Measurements from ENCODE around the gene ACY1. TPM values are rescaled to one million over a fixed set of nuclear protein-coding genes. Genes with fewer than 3 reads are reported as not detected.

The ACY1 gene
- total RNA-seq, 4 donors from 2014 or later = 10.6 to 21.4 (median 19.5) TPM

GRCh38 chr3:51966922-51967383 is 16.4 kb upstream of the ACY1 start:
- H3K27ac ChIP-seq = peak overlapping the region; percentile 52 to 98 (median 94)
- no CpG with 5 or more reads among the region's 33 CpGs for WGBS, 2 donors (ENCODE audit: low coverage in 1 of 2)
- peaks cover 0 to 71% (median 30%) of the 10 kb centered on the region in 3 donors for H3K4me1 ChIP-seq

DNA sequence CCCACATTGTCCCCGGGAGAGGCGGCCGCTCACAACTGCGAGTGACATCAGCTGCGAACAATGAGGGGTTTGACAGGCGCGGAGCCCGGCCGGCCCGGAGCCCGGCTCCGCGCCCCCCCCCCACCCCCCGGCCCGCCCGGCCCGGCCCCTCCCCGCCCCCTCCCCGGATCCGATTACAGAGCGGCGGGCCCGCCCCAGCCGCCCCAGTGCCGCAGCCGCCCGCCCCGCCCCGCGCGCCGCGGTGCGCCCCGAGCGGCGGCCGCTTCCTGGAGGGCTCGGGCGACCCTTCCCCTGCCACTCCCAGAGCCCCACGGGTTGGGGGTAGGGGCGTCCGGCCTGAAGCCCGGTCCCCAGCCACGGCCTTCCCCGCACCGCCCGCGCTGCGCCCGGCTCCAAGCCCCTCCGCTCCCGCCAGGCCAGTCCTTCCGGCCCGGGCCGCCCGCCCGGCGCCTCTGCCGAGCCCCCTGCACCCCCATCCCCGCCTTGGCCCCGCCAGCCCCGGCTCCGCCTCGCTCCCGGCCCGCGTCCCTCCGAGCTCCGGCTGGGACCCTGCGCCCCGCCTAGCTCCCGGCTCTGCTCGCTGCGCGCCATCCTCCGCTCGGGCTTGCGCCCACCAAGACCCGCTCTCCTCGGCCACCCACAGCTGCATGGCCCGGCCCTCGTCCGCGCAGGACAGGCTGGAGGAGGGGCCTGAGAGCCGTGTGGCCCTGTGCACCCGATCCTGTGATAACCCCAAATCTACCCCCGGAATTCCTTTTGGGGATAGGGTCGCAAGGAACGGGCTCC is 15.8 kb upstream of the ACY1 start, which contains the start of gene PCBP4:
TSS of gene PCBP4 (minus strand) at position 71 of the 786 bp plus-strand sequence. CDS start 6,214 bp downstream, outside the sequence.
- H3K36me3 ChIP-seq = peaks cover 0 to 11% of the 10 kb centered on the region in 2 donors
- peaks cover 0 to 70% (median 30%) of the 10 kb centered on the region in 3 donors for H3K4me1 ChIP-seq
- peak within 1 kb of the TSS; percentile 84 to 98 (median 94) for H3K27ac ChIP-seq
- peak within 1 kb of the TSS; percentile 62 to 91 for H3K4me3 ChIP-seq
- H3K27me3 ChIP-seq = no peaks in the 10 kb centered on the region
- ATAC-seq = peak; percentile 84
- WGBS, 2 donors (ENCODE audit: low coverage in 1 of 2) = no CpG with 5 or more reads among the region's 90 CpGs
- H3K9me3 ChIP-seq = no peaks in the 10 kb centered on the region
- TF ChIP-seq POLR2AphosphoS5 (IDR thresholded peaks at IDR 0.05) (peak; percentile 65), POLR2A (IDR thresholded peaks at IDR 0.05) (peak; percentile 72 to 74)
- TF ChIP-seq, protein P1, sequence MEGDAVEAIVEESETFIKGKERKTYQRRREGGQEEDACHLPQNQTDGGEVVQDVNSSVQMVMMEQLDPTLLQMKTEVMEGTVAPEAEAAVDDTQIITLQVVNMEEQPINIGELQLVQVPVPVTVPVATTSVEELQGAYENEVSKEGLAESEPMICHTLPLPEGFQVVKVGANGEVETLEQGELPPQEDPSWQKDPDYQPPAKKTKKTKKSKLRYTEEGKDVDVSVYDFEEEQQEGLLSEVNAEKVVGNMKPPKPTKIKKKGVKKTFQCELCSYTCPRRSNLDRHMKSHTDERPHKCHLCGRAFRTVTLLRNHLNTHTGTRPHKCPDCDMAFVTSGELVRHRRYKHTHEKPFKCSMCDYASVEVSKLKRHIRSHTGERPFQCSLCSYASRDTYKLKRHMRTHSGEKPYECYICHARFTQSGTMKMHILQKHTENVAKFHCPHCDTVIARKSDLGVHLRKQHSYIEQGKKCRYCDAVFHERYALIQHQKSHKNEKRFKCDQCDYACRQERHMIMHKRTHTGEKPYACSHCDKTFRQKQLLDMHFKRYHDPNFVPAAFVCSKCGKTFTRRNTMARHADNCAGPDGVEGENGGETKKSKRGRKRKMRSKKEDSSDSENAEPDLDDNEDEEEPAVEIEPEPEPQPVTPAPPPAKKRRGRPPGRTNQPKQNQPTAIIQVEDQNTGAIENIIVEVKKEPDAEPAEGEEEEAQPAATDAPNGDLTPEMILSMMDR (IDR thresholded peaks at IDR 0.05) = no peak

More at GRCh38 chr3:51966922-51967383, 16.4 kb upstream of the ACY1 start:
- H3K4me3 ChIP-seq = peak overlapping the region; percentile 62 to 91
- TF ChIP-seq POLR2A (IDR thresholded peaks at IDR 0.05) (no peak), EP300 (IDR thresholded peaks at IDR 0.05) (no peak), POLR2AphosphoS5 (IDR thresholded peaks at IDR 0.05) (no peak)
- TF ChIP-seq, protein P1 (IDR thresholded peaks at IDR 0.05) = no peak
- H3K36me3 ChIP-seq = peaks cover 0 to 11% of the 10 kb centered on the region in 2 donors
- no peaks in the 10 kb centered on the region for H3K9me3 ChIP-seq
- no peaks in the 10 kb centered on the region for H3K27me3 ChIP-seq
- peak; percentile 8 for ATAC-seq

GRCh38 chr3:51968170-51968775 is 15.1 kb upstream of the ACY1 start:
- WGBS, 2 donors (ENCODE audit: low coverage in 1 of 2) = 0% methylated on average over 1 of the region's 11 CpGs; no CpG with 5 or more reads in 1 of the 2 donors
- H3K36me3 ChIP-seq = peaks cover 0 to 11% of the 10 kb centered on the region in 2 donors
- TF ChIP-seq EP300 (IDR thresholded peaks at IDR 0.05) (no peak), POLR2AphosphoS5 (IDR thresholded peaks at IDR 0.05) (no peak), POLR2A (IDR thresholded peaks at IDR 0.05) (no peak)
- TF ChIP-seq, protein P1 (IDR thresholded peaks at IDR 0.05) = no peak
- H3K27me3 ChIP-seq = no peaks in the 10 kb centered on the region
- peak; percentile 4 for ATAC-seq
- H3K4me3 ChIP-seq = peak overlapping the region; percentile 62 to 91
- H3K27ac ChIP-seq = peak overlapping the region; percentile 84 to 98 (median 94)
- H3K9me3 ChIP-seq = no peaks in the 10 kb centered on the region
- H3K4me1 ChIP-seq = peaks cover 0 to 70% (median 33%) of the 10 kb centered on the region in 3 donors

DNA sequence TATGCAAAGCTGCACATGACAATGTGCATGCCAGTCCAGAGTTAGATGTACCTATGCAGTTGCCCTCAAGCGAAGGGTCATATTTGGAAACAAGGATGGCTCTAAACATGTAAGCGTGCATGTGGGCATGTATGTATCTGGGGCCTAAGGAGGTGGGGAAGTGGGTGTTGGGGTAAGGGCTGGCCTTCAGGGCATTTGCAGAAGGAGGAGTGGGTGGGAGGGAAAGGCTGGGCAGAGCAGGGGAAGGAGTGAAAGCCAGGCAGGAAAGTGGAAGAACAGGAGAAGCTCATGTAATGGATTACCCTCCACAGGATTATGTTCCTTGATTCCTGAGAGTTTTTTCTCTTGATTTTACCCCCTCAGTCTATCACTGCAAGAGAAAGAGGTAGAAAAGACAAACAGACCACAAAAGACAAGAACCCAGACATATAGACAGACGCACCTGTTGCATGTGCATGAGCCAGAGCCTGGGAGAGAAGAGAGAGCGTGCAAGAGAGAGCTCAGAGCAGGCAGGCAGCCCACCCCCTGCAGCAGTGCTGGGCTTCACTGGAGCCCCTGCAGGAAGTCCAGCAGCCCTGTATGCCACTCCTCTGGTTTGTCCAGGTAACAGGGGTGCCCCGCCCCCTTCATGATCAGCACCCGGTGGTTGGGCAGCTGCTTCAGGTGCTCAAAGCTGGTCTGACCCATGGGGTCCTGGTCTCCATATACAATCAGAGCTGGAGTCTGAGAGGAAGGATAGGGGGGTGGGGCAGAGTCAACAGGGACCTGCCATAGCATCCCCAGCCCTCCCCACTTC is 14.3 kb upstream of the ACY1 start:
- 50 to 90% methylated on average over 1 to 3 of the region's 6 CpGs for WGBS, 2 donors (ENCODE audit: low coverage in 1 of 2)
- Histone ChIP-seq H3K4me3 (no peak overlapping the region), H3K27me3 (no peaks in the 10 kb centered on the region), H3K9me3 (no peaks in the 10 kb centered on the region), H3K27ac (peak overlapping the region in 2 of 4 donors; percentile 96 to 98), H3K4me1 (peaks cover 0 to 68% (median 35%) of the 10 kb centered on the region in 3 donors), H3K36me3 (peaks cover 0 to 11% of the 10 kb centered on the region in 2 donors)
- no peak for ATAC-seq
- TF ChIP-seq EP300 (IDR thresholded peaks at IDR 0.05) (no peak), POLR2A (IDR thresholded peaks at IDR 0.05) (no peak), POLR2AphosphoS5 (IDR thresholded peaks at IDR 0.05) (no peak)
- TF ChIP-seq, protein P1 (IDR thresholded peaks at IDR 0.05) = no peak
